Endodermal cell (in vitro differentiated cells): ENCODE results near the gene BAK1. TPM values are rescaled to one million over a fixed set of nuclear protein-coding genes. Genes with fewer than 3 reads are reported as not detected.

ENCODE experiments used
- DNase-seq: peaks from one replicate; pipeline ENCODE4 v3.0.0-alpha.2; 2017
- H3K27ac ChIP-seq: 2 replicates; pipeline ENCODE4 v1.5.1; 2013; ENCODE audit warnings: mild to moderate bottlenecking, low read depth, low read length, moderate library complexity
- H3K27me3 ChIP-seq: 2 replicates; pipeline ENCODE4 v1.6.1; 2013; ENCODE audit warnings: mild to moderate bottlenecking, low read length, moderate library complexity; ENCODE audit not compliant: insufficient read depth, control insufficient read depth, poor library complexity, severe bottlenecking
- H3K36me3 ChIP-seq: 2 replicates; pipeline ENCODE4 v1.7.0; 2013; ENCODE audit warnings: mild to moderate bottlenecking, low read length, moderate library complexity; ENCODE audit not compliant: control insufficient read depth, insufficient read depth
- H3K4me1 ChIP-seq: one replicate; pipeline ENCODE4 v1.7.0; 2013; ENCODE audit warnings: low read length; ENCODE audit not compliant: control insufficient read depth, insufficient read depth
- H3K4me3 ChIP-seq: 2 replicates; pipeline ENCODE4 v1.5.1; 2013; ENCODE audit warnings: mild to moderate bottlenecking, low read length, moderate library complexity
- H3K9ac ChIP-seq: 2 replicates; pipeline ENCODE4 v1.6.1; 2013; ENCODE audit warnings: mild to moderate bottlenecking, low read length, moderate library complexity; ENCODE audit not compliant: poor library complexity, severe bottlenecking; ENCODE audit errors: extremely low read depth
- H3K9me3 ChIP-seq: 2 replicates; pipeline ENCODE4 v1.6.1; 2013; ENCODE audit warnings: mild to moderate bottlenecking, low read length, moderate library complexity; ENCODE audit not compliant: control insufficient read depth
- H3K27ac Mint-ChIP-seq: 2 replicates; pipeline ENCODE4 v1.8.0; 2020; ENCODE audit warnings: mixed read lengths
- H3K27me3 Mint-ChIP-seq: 2 replicates; pipeline ENCODE4 v1.8.0; 2021; ENCODE audit warnings: mild to moderate bottlenecking, mixed read lengths; ENCODE audit not compliant: insufficient read depth
- H3K36me3 Mint-ChIP-seq: 2 replicates; pipeline ENCODE4 v1.8.0; 2020; ENCODE audit warnings: low read depth, mixed read lengths
- H3K4me1 Mint-ChIP-seq: 2 replicates; pipeline ENCODE4 v1.8.0; 2020; ENCODE audit warnings: mixed read lengths
- H3K4me3 Mint-ChIP-seq: 2 replicates; pipeline ENCODE4 v1.8.0; 2020; ENCODE audit warnings: mild to moderate bottlenecking, moderate library complexity, mixed read lengths
- H3K9me3 Mint-ChIP-seq: 2 replicates; pipeline ENCODE4 v1.8.0; 2020; ENCODE audit warnings: mild to moderate bottlenecking, mixed read lengths
- WGBS, 2 experiments: methylation state at CpG; one replicate each; pipeline versions ENCODE4 v1.1.5 to v1.1.7; 2013; ENCODE audit warnings: missing lambda C conversion rate in 2 of 2, mixed read lengths in 1 of 2; ENCODE audit not compliant: insufficient coverage in 1 of 2, insufficient read length in 1 of 2; 5-methylcytosine and 5-hydroxymethylcytosine counted together
- total RNA-seq, 2 donors: library from RNA; stranded (reverse); fragmentation: NEBNext Ultra II Directional in 1 of 2; extraction: Animal tissue kit (Norgen Biotek cat#: 25700) in 1 of 2; gene quantifications; 2 replicates in 1 of 2; 3 replicates in 1 of 2; pipeline ENCODE4 v1.2.1, GENCODE V29; 2021
- TF ChIP-seq, protein P1 (sequence below): fragments of 200-600 bp; sonication (generic); conservative IDR thresholded peaks from 2 replicates; pipeline ENCODE4 v1.5.0; 2021; ENCODE audit warnings: antibody characterized with exemption, mild to moderate bottlenecking

Gene BAK1
- total RNA-seq, 2 donors from 2014 or later, result 39.9 to 41.2 TPM

DNA sequence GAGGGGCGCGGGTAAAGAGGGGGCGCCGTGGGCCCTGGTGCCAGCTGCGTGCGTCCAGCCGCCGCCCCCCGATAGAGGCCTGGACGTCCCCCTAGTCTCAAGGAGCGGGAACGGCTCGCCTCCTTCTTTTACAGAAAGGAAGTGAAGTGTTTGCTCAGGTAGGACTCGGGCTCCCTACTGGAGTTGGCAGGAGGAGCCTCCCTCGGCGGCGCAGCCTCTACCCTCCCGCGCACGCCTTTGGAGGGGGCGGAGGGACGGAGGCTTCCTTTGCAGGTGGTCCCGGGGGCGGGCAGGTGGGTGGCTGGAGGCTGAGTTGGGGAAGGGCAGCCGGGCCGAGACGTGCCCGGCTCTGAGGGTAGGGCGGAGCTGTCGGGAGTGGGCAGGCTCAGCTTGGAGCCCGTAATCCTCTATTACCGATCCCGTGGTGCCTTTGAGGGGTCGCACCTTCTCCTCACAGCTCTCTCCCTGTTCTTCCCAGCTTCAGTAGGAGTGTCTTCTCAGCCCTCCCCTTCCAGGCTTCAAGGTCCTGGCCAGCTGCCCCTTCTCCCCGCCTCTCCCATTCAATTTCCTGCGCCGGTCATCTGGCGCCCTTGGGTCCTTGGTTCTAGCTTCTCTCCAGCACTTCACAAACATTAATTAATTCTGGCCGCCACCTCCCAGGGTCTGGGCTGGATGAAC is 41.8 kb upstream of the BAK1 start:
- WGBS, 2 experiments, result 6 to 14% methylated on average over 11 to 39 of the region's 39 CpGs

DNA sequence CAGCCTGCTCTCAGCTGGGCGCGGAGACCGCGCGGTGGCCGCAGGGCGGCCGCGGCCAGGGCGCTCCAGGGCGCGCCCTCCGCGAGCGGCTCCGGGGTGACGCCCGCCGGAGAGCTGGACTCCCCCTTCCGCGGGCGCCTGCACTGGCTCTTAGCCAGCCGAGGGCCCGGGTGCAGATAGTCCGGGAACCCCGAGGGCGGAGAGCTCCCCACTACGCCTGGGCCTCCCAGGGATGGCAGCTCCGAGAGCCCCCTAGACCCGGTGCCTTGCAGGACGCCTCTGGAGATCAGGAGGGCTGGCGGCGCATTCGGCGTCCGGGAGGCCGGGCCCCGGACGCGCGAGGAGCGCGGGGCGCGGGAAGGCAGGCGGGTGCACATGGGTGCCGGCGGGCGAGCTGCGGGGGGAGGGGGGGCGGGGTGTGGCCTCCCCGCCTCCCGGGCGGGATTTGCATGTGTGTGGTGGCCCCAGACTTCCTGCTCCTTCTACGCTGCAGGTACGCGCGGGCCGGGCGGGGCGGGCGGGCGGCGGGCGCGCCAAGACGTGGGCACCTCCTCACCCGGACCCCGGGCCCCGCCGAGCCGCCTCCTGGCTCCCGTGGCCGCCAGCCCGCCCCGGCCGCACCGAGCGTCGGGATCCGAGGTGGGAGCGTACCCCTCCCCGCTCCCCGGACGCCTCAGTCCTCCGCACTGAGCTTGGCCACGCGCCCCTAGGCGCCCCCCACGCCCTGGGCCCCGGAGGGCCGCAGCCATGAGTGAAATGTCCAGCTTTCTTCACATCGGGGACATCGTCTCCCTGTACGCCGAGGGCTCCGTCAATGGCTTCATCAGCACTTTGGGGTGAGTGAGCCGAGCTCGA is 41.0 kb upstream of the BAK1 start, which contains the start of gene ITPR3:
Gene ITPR3, plus strand, starts transcription at position 467 of the 855 bp plus-strand sequence. Its CDS starts 281 bp downstream, at position 748.
- Histone ChIP-seq H3K9me3 (no peaks in the 10 kb centered on the region), H3K27me3 (peaks cover 33% of the 10 kb centered on the region), H3K27ac (no peak within 1 kb of the TSS), H3K36me3 (no peaks in the 10 kb centered on the region), H3K4me1 (no peaks in the 10 kb centered on the region), H3K4me3 (peak within 1 kb of the TSS; percentile 86), H3K9ac (peak within 1 kb of the TSS; percentile 28)
- DNase-seq, result peak; percentile 83
- H3K27ac Mint-ChIP-seq, result peak within 1 kb of the TSS; percentile 87
- TF ChIP-seq, protein P1, sequence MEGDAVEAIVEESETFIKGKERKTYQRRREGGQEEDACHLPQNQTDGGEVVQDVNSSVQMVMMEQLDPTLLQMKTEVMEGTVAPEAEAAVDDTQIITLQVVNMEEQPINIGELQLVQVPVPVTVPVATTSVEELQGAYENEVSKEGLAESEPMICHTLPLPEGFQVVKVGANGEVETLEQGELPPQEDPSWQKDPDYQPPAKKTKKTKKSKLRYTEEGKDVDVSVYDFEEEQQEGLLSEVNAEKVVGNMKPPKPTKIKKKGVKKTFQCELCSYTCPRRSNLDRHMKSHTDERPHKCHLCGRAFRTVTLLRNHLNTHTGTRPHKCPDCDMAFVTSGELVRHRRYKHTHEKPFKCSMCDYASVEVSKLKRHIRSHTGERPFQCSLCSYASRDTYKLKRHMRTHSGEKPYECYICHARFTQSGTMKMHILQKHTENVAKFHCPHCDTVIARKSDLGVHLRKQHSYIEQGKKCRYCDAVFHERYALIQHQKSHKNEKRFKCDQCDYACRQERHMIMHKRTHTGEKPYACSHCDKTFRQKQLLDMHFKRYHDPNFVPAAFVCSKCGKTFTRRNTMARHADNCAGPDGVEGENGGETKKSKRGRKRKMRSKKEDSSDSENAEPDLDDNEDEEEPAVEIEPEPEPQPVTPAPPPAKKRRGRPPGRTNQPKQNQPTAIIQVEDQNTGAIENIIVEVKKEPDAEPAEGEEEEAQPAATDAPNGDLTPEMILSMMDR, result no peak
- peaks cover 7% of the 10 kb centered on the region for H3K36me3 Mint-ChIP-seq
- H3K4me1 Mint-ChIP-seq, result peaks cover 33% of the 10 kb centered on the region
- H3K4me3 Mint-ChIP-seq, result peak within 1 kb of the TSS; percentile 79
- H3K27me3 Mint-ChIP-seq, result peaks cover 19% of the 10 kb centered on the region
- no peaks in the 10 kb centered on the region for H3K9me3 Mint-ChIP-seq
- whole genome bisulfite sequencing, 2 experiments, result 0% methylated on average over 15 to 99 of the region's 99 CpGs

More for the DNA sequence above, 41.8 kb upstream of the BAK1 start:
- Mint-ChIP-seq H3K4me3 (peak overlapping the region; percentile 79), H3K27me3 (peaks cover 19% of the 10 kb centered on the region), H3K36me3 (peaks cover 7% of the 10 kb centered on the region), H3K4me1 (peaks cover 33% of the 10 kb centered on the region), H3K27ac (peak overlapping the region; percentile 37), H3K9me3 (no peaks in the 10 kb centered on the region)
- no peak overlapping the region for H3K27ac ChIP-seq
- H3K36me3 ChIP-seq, result no peaks in the 10 kb centered on the region
- H3K27me3 ChIP-seq, result peaks cover 33% of the 10 kb centered on the region
- TF ChIP-seq, protein P1, result no peak
- DNase-seq, result peak; percentile 92
- H3K9ac ChIP-seq, result peak overlapping the region; percentile 15
- no peaks in the 10 kb centered on the region for H3K9me3 ChIP-seq
- peak overlapping the region; percentile 83 for H3K4me3 ChIP-seq
- H3K4me1 ChIP-seq, result no peaks in the 10 kb centered on the region

DNA sequence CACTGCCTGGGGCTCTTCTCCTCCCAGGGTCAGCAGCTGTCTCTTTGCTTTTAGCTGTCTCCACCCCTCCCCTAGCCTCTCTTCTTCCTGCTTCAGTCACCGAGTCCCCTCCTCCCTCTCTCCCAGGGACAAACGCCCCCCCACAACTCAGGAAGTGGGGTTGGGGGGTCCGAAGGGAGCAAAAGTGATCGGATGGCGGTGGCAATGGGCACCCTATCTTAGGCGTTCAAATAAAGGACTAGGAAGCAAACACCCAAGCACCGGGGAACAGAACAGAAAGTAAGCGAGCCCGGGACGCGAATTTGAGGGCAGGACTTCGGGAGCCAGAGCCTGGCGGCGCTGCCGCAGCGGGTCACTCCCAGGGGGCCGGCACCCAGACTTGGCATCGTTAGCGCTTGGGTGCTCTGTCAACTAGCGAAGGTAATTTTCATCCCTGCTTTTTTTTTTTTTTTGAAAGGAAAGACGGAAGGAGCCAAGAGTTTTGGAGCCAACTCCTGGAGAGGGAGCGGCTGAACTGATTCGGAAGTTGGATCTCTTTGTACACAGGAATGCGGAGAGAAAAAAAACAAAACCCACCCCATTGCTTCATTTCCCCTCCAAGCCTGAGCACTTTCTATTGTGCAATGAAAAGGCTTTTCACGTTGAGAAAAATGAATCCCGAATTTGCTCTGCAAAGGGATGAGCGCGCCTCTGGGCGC is 40.2 kb upstream of the BAK1 start:
- Histone ChIP-seq H3K4me3 (peak overlapping the region; percentile 86), H3K27ac (no peak overlapping the region), H3K9ac (peak overlapping the region; percentile 28), H3K4me1 (no peaks in the 10 kb centered on the region), H3K36me3 (no peaks in the 10 kb centered on the region), H3K9me3 (no peaks in the 10 kb centered on the region), H3K27me3 (peaks cover 33% of the 10 kb centered on the region)
- DNase-seq, result peak; percentile 76
- Mint-ChIP-seq H3K4me1 (peaks cover 31% of the 10 kb centered on the region), H3K36me3 (peaks cover 7% of the 10 kb centered on the region), H3K4me3 (peak overlapping the region; percentile 79), H3K27me3 (peaks cover 19% of the 10 kb centered on the region), H3K9me3 (no peaks in the 10 kb centered on the region), H3K27ac (peak overlapping the region; percentile 87)
- TF ChIP-seq, protein P1, result no peak
- WGBS, 2 experiments, result 0 to 2% methylated on average over 9 to 29 of the region's 29 CpGs
